SK-N-SH treated with all-trans-retinoic acid at 6 μM for 48 hours (cell line): ENCODE measurements around the gene MYO9B.
A peak's percentile ranks its signal among the peaks of the same experiment; 100 is the strongest.

Experiments
- ATAC-seq: fragments of 200-7000 bp; cut with Tn5 transposase; 3 replicates; pipeline ENCODE4 v1.9.1; 2020; ENCODE audit warnings: mild to moderate bottlenecking, moderate library complexity
- CSDC2 ChIP-seq: fragments of 250-450 bp; sonication (Bioruptor Pico); IDR thresholded peaks from 2 replicates; pipeline ENCODE4 v1.5.0; 2020; ENCODE audit warnings: mild to moderate bottlenecking, moderate library complexity
- ESRRG ChIP-seq: fragments of 250-450 bp; sonication (Bioruptor Pico); IDR thresholded peaks from 2 replicates; pipeline ENCODE4 v1.6.1; 2021; ENCODE audit warnings: mild to moderate bottlenecking
- GLIS3 ChIP-seq: fragments of 250-450 bp; sonication (Bioruptor Pico); IDR thresholded peaks from 2 replicates; pipeline ENCODE4 v1.5.0; 2020; ENCODE audit warnings: mild to moderate bottlenecking, moderate library complexity
- OSR1 ChIP-seq: fragments of 250-450 bp; sonication (Bioruptor Pico); IDR thresholded peaks from 2 replicates; pipeline ENCODE4 v1.8.0; 2022; ENCODE audit warnings: moderate library complexity, mild to moderate bottlenecking, inconsistent platforms
- PPARA ChIP-seq: fragments of 250-450 bp; sonication (Bioruptor Pico); IDR thresholded peaks from 2 replicates; pipeline ENCODE4 v1.5.0; 2020; ENCODE audit warnings: mild to moderate bottlenecking, borderline replicate concordance
- RARB ChIP-seq: fragments of 250-450 bp; sonication (Bioruptor Pico); IDR thresholded peaks from 2 replicates; pipeline ENCODE4 v1.8.0; 2021; ENCODE audit warnings: mild to moderate bottlenecking, moderate library complexity
- SNAI2 ChIP-seq: fragments of 250-450 bp; sonication (Bioruptor Pico); IDR thresholded peaks from 2 replicates; pipeline ENCODE4 v1.5.0; 2020; ENCODE audit warnings: mild to moderate bottlenecking, moderate library complexity
- TCF4 ChIP-seq: fragments of 250-450 bp; sonication (Bioruptor Pico); IDR thresholded peaks from 2 replicates; pipeline ENCODE4 v1.8.0; 2021; ENCODE audit warnings: mild to moderate bottlenecking, moderate library complexity, borderline replicate concordance
- TOX ChIP-seq: fragments of 250-450 bp; sonication (Bioruptor Pico); IDR thresholded peaks from 2 replicates; pipeline ENCODE4 v1.8.0; 2021; ENCODE audit warnings: mild to moderate bottlenecking, moderate library complexity, borderline replicate concordance
- ZC3H10 ChIP-seq: fragments of 250-450 bp; sonication (Bioruptor Pico); IDR thresholded peaks from 2 replicates; pipeline ENCODE4 v1.5.1; 2021; ENCODE audit warnings: mild to moderate bottlenecking, moderate library complexity
- ZFP3 ChIP-seq: fragments of 250-450 bp; sonication (Bioruptor Pico); IDR thresholded peaks from 2 replicates; pipeline ENCODE4 v1.5.0; 2020; ENCODE audit warnings: mild to moderate bottlenecking, moderate library complexity
- ZNF565 ChIP-seq: fragments of 450-650 bp; formaldehyde crosslinking; conservative IDR thresholded peaks from 2 replicates; pipeline ENCODE4 v1.5.0; 2020; ENCODE audit warnings: low read depth, mild to moderate bottlenecking, moderate library complexity
- ZNF70 ChIP-seq: fragments of 450-650 bp; formaldehyde crosslinking; IDR thresholded peaks from 2 replicates; pipeline ENCODE4 v1.5.0; 2020; ENCODE audit warnings: mild to moderate bottlenecking, moderate library complexity
- ZNF8 ChIP-seq: fragments of 450-650 bp; formaldehyde crosslinking; IDR thresholded peaks from 2 replicates; pipeline ENCODE4 v1.5.0; 2020; ENCODE audit warnings: mild to moderate bottlenecking, moderate library complexity
- TF ChIP-seq, protein P1 (sequence below): fragments of 250-450 bp; sonication (Bioruptor Pico); IDR thresholded peaks from 2 replicates; pipeline ENCODE4 v1.8.0; 2020; ENCODE audit warnings: mild to moderate bottlenecking, moderate library complexity, borderline replicate concordance
- TF ChIP-seq, protein P2 (sequence below): fragments of 250-450 bp; sonication (Bioruptor Pico); IDR thresholded peaks from 2 replicates; pipeline ENCODE4 v1.5.0; 2020; ENCODE audit warnings: mild to moderate bottlenecking, moderate library complexity
- TF ChIP-seq, protein P3 (sequence below): fragments of 250-450 bp; sonication (Bioruptor Pico); IDR thresholded peaks from 2 replicates; pipeline ENCODE4 v1.8.0; 2021; ENCODE audit warnings: low read depth, mild to moderate bottlenecking, moderate library complexity, borderline replicate concordance
- TF ChIP-seq, protein P4 (sequence below): fragments of 250-450 bp; sonication (Bioruptor Pico); IDR thresholded peaks from 2 replicates; pipeline ENCODE4 v1.5.1; 2020; ENCODE audit warnings: low read depth, mild to moderate bottlenecking, moderate library complexity

The MYO9B gene

DNA sequence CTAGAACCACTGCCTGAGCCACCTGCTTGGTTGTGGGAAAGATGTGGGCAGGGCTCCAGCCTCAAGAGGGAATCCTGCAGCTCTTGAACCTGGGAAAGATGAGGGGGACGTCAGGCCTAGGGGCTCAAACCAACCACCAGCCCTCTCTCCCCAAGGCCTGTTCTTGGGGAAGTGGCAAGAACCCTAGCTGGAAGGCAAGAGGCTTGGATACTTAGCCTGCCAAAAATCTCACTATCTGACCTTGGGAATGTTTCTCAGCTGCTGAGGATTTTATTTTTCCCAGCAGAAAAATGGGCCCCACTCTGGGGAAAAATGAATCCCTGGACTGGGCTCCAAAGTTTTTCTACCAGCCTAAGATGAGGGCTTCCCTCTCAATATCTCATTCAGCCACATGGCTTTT is 184.4 kb downstream of the MYO9B start:
- TF ChIP-seq, protein P1, sequence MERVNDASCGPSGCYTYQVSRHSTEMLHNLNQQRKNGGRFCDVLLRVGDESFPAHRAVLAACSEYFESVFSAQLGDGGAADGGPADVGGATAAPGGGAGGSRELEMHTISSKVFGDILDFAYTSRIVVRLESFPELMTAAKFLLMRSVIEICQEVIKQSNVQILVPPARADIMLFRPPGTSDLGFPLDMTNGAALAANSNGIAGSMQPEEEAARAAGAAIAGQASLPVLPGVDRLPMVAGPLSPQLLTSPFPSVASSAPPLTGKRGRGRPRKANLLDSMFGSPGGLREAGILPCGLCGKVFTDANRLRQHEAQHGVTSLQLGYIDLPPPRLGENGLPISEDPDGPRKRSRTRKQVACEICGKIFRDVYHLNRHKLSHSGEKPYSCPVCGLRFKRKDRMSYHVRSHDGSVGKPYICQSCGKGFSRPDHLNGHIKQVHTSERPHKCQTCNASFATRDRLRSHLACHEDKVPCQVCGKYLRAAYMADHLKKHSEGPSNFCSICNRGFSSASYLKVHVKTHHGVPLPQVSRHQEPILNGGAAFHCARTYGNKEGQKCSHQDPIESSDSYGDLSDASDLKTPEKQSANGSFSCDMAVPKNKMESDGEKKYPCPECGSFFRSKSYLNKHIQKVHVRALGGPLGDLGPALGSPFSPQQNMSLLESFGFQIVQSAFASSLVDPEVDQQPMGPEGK: no peak
- TF ChIP-seq ZC3H10 (CRISPR knock-in tag): no peak
- TF ChIP-seq ZNF565 (CRISPR knock-in tag): no peak
- no peak for TF ChIP-seq TOX (CRISPR knock-in tag)
- no peak for TF ChIP-seq TCF4 (CRISPR knock-in tag)
- TF ChIP-seq, protein P2, sequence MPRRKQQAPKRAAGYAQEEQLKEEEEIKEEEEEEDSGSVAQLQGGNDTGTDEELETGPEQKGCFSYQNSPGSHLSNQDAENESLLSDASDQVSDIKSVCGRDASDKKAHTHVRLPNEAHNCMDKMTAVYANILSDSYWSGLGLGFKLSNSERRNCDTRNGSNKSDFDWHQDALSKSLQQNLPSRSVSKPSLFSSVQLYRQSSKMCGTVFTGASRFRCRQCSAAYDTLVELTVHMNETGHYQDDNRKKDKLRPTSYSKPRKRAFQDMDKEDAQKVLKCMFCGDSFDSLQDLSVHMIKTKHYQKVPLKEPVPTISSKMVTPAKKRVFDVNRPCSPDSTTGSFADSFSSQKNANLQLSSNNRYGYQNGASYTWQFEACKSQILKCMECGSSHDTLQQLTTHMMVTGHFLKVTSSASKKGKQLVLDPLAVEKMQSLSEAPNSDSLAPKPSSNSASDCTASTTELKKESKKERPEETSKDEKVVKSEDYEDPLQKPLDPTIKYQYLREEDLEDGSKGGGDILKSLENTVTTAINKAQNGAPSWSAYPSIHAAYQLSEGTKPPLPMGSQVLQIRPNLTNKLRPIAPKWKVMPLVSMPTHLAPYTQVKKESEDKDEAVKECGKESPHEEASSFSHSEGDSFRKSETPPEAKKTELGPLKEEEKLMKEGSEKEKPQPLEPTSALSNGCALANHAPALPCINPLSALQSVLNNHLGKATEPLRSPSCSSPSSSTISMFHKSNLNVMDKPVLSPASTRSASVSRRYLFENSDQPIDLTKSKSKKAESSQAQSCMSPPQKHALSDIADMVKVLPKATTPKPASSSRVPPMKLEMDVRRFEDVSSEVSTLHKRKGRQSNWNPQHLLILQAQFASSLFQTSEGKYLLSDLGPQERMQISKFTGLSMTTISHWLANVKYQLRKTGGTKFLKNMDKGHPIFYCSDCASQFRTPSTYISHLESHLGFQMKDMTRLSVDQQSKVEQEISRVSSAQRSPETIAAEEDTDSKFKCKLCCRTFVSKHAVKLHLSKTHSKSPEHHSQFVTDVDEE (CRISPR knock-in tag): no peak
- no peak for TF ChIP-seq ZNF70 (CRISPR knock-in tag)
- TF ChIP-seq GLIS3 (CRISPR knock-in tag): no peak
- TF ChIP-seq ZNF8: no peak
- no peak for TF ChIP-seq CSDC2 (CRISPR knock-in tag)
- TF ChIP-seq, protein P3, sequence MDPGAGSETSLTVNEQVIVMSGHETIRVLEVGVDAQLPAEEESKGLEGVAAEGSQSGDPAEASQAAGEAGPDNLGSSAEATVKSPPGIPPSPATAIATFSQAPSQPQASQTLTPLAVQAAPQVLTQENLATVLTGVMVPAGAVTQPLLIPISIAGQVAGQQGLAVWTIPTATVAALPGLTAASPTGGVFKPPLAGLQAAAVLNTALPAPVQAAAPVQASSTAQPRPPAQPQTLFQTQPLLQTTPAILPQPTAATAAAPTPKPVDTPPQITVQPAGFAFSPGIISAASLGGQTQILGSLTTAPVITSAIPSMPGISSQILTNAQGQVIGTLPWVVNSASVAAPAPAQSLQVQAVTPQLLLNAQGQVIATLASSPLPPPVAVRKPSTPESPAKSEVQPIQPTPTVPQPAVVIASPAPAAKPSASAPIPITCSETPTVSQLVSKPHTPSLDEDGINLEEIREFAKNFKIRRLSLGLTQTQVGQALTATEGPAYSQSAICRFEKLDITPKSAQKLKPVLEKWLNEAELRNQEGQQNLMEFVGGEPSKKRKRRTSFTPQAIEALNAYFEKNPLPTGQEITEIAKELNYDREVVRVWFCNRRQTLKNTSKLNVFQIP (CRISPR knock-in tag): no peak
- ATAC-seq: no peak

DNA sequence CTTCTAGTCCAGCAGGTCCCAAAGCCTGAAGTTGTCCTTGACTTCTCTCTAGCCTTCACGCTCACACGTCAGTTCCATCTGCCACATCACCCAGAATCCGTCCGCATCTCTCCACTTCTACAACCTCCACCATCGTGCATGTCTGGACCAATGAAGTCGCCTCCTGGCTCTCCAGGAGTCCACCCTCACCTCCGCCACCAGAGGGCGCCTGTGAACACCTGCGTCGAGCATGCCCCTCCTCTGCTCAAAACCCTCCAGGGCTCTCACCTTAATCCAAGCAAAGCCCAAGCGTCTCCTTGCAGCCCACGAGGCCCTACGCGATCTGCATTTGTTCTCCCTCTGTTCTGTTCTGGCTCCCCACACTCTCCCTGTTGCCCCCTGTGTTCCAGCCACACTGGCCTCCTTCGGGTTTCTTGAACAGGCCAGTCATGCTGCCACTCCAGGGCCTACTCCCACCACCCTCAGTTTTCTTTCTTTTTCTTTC is 185.3 kb downstream of the MYO9B start:
- TF ChIP-seq, protein P1: no peak
- no peak for TF ChIP-seq SNAI2 (CRISPR knock-in tag)
- TF ChIP-seq ZFP3 (CRISPR knock-in tag): no peak
- no peak for TF ChIP-seq TOX (CRISPR knock-in tag)
- no peak for TF ChIP-seq GLIS3 (CRISPR knock-in tag)
- TF ChIP-seq, protein P4, sequence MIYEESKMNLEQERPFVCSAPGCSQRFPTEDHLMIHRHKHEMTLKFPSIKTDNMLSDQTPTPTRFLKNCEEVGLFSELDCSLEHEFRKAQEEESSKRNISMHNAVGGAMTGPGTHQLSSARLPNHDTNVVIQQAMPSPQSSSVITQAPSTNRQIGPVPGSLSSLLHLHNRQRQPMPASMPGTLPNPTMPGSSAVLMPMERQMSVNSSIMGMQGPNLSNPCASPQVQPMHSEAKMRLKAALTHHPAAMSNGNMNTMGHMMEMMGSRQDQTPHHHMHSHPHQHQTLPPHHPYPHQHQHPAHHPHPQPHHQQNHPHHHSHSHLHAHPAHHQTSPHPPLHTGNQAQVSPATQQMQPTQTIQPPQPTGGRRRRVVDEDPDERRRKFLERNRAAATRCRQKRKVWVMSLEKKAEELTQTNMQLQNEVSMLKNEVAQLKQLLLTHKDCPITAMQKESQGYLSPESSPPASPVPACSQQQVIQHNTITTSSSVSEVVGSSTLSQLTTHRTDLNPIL (CRISPR knock-in tag): no peak
- no peak for TF ChIP-seq PPARA (CRISPR knock-in tag)
- TF ChIP-seq RARB (CRISPR knock-in tag): no peak
- no peak for TF ChIP-seq ESRRG (CRISPR knock-in tag)
- TF ChIP-seq ZNF70 (CRISPR knock-in tag): no peak
- TF ChIP-seq OSR1 (CRISPR knock-in tag): no peak
- TF ChIP-seq, protein P2 (CRISPR knock-in tag): no peak

More for the DNA sequence above, 185.3 kb downstream of the MYO9B start:
- peak; percentile 98 for ATAC-seq
